LNCAP (cell line): Measurements from ENCODE around the gene SUPT6H.

Experiments used
- CTCF ChIP-seq: fragments of 450-650 bp; IDR thresholded peaks from 2 replicates; pipeline ENCODE4 v1.5.1; 2017; ENCODE audit warnings: mild to moderate bottlenecking

Gene SUPT6H

GRCh38 chr17:28737770-28738679 lies 76.0 kb downstream of the SUPT6H start:
- TF ChIP-seq CTCF, result no peak

GRCh38 chr17:28738680-28739384 lies 76.8 kb downstream of the SUPT6H start:
- TF ChIP-seq CTCF, result no peak

- no peak for TF ChIP-seq CTCF
These were observed 78.7 kb downstream of the SUPT6H start for GRCh38 chr17:28740406-28741357.

GRCh38 chr17:28741358-28742349 lies 79.6 kb downstream of the SUPT6H start:
- TF ChIP-seq CTCF, result no peak

- peak; percentile 21; the same call in 1 of the 2 replicates for TF ChIP-seq CTCF
These were observed 81.5 kb downstream of the SUPT6H start, which contains the start of gene TRAF4 for GRCh38 chr17:28743243-28744103. Gene TRAF4, plus strand, starts transcription at chr17:28744011. Its CDS starts 102 bp downstream, at chr17:28744113.
